Activated CD4-positive, alpha-beta T cell treated with anti-CD3 and anti-CD28 coated beads, Interleukin-2, Interleukin-6, amounts not matched to agents 100 ng/mL and 50 ng/mL, durations not matched to agents 16 hours and 8 hours (primary cell): ENCODE results near the gene HNRNPM.
"Not testable (repeated sequence)": the region's sequence is repeated elsewhere in the genome, so short reads cannot be mapped to it uniquely, and the experiment has no call there.

Source experiments
- DNase-seq: peaks from one replicate; pipeline ENCODE4 v3.0.0-alpha.2; 2020

HNRNPM gene

DNA sequence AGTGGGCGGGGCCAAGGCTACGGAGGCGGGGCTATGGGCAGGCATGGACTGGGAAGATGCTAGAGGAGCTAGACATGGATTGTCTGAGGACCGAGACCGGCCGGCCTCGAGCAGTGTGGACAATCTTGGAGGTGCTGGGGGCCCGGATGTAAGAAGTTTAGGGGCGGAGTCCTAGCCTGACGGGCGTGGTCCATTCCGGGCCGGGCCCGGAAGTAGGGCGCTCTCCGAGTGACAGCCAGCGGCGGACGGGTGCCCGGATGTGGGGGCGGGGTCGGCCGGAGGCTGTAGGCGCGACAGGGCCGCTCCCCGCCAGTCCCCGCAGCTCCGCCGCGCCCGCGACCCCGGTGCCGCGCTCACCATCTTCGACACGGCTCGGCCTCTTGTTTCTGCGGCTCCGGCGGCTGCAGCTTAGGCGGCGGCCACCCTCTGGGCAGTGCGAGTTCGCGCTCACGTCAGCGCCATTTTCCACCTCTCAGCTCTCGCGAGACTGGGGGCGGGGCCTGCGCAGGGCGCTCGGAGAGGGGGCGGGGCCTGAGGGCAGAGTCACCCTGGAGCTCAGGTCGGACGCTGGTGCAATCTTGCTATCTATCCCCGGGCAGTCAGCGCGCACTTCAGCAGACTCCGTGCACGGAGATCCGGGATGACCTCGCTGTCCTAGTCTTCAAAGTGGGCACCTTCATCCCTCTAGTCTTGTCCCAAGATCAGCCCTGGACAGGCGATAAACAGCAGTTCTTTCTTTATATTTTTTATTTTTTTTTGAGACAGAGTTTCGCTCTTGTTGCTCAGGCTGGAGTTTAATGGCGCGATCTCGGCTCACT is 69.1 kb downstream of the HNRNPM start, which contains the start of gene ZNF414:
Gene ZNF414 (minus strand): TSS at position 481 of the 818 bp plus-strand sequence. CDS start 121 bp downstream, at position 360.
- DNase-seq = peak; percentile 97

DNA sequence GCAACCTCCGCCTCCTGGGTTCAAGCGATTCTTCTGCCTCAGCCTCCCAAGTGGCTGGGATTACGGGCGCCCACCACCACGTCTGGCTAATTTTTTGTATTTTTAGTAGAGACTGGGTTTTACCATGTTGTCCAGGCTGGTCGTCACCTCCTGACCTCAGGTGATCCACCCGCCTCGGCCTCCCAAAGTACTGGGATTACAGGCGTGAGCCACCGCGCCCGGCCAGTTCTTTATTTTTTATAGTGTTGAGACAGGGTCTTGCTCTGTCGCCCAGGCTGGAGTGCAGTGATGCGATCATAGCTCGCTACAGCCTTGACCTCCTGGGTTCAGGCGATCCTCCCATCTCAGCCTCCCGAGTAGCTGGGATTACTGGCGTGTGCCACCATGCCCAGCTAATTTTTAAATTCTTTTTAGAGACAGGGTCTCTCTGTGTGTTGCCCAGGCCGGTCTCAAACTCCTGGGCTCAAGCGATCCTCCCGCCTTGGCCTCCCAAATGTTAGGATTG is 69.8 kb downstream of the HNRNPM start:
- DNase-seq = not testable (repeated sequence)

DNA sequence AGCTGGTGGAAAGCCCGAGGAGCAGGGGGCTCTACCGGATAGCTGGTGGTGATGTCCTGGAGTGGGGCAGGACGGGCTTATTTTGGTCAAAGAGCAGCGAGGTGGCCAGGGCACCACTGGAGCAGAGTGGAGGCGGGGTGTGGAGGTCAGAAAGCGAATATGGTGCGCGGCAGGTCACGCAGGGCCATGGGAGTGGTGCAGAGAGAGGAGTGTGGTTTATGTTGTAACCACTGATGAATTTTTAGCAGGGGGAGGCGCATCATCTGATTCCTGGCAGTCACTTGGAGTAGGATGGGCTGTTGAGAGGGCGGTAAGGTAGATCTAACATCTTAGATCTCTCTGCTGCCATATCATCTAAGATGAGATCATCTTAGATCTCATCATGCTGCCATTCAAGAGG is 70.5 kb downstream of the HNRNPM start:
- peak; percentile 54 for DNase-seq

DNA sequence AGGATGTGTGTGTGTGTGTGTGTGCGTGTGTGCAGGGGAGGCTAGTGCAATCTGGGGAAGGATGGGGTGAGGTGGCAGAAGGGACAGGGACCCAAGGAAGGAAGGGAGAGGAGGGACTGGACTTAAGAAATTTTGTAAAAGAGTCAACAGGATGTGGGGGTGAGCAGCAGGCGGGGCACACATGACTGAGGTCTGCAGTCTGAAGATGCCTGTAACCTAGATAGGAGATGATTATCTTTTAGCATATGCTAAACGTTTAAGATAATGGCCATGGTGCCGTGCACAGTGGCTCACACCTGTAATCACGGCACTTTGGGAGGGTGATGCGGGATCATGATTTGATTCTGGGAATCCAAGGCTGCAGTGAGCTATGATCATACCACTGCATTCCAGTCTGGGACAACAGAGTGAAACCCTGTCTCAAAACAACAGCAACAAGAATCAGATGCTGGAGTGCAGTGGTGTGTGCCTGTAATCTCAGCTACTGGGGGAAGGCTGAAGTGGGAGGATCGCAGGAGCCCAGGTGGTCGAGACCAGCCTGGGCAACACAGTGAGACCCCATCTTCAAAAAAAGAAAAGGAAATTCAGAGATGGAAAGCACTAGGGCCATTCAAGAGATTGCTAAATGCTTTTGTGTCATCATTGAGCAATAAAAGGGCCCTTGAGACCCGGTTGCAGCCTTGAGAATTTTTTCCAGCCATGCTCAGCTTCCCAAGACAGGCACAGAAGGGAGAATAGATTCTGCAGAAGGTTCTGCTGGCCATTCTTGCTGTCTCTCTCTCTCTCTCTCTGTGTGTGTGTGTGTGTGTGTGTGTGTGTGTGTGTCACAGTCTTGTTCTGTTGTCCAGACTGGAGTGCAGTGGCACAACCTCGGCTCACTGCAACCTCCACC is 73.0 kb downstream of the HNRNPM start:
- peak; percentile 40 for DNase-seq

DNA sequence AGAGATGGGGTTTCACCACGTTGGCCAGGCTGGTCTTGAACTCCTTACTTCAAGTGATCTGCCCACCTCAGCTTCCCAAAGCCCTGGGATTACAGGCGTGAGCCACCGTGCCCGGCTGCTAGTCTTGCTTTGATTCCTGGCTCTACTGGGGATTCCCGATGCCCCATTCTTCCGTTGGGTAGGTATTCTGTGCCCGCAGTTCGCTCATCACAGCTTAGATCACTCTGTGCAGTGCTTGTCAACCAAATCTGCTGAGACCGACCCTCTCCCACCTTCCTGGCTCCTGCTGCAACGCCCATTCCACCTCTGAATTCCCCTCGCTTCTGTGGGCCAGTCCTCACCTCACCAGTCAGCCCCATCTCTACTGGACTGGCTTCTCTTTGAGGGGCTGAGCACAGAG is 73.8 kb downstream of the HNRNPM start:
- DNase-seq = no peak

DNA sequence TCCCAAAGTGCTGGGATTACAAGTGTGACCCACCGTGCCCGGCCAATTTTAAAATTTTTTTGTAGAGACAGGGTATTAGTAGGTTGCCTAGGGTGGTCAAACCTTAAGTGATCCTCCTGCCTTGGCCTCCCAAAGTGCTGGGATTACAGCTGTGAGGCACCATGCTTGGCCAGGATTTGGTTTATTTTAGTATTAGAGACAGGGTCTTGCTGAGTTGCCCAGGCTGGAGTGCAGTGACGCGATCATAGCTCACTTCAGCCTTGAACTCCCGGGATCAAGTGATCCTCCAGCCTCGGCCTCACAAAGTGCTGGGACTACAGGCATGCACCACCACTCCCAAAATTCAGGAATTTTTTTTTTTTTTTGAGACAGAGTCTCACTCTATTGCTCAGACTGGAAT is 74.6 kb downstream of the HNRNPM start:
- DNase-seq = no peak

DNA sequence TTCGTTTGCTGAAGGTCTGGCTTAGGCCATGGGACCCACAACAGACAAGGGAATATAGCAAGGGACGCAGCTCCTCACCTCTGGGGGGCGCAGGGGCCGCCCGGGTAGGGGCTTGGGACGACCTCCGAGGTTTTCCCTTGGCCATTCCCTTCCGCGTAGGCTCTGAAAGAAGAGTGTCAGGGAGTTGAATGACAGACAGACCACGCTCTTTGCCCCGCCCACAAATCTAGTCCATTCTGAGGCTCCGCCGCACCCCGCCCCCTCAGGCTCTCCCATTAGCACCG is 80.6 kb downstream of the HNRNPM start:
- no peak for DNase-seq

DNA sequence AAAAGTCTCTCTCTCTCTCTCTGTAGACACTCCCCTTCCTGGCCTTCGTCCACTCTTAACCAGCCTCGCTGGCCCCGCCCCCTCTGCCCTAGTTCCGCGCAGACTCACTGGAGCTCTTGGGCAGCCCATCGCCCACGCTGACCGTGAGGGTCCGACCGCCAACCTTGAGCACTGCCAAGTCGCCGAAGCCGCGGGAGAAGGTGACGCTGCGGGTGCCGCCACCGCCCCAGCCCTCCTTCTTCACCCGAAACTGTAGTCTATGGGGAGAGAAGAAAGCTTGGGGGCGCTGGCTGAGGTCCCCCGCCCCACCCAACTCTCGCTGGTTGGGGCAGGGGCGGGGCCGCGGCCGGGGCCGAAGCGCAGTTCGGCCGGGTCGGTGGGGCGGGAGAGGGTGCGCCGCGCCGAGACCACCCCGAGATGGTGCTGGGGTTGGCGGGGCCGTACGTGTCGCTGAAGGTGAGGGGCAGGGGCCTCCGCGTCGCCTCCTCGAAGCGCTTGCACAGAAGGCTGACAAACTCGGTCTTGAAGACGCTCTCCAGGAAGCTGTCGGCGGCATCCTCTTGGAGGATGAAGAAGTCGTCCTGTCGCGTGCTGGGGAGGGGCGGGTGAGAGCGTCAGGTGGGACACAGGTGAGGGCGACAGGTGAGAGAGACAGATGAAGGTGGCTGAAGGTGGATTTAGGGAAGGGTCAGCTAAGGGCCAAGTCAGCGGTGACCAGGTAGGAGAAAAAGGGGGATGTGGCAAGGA is 81.7 kb downstream of the HNRNPM start:
- DNase-seq = no peak

DNA sequence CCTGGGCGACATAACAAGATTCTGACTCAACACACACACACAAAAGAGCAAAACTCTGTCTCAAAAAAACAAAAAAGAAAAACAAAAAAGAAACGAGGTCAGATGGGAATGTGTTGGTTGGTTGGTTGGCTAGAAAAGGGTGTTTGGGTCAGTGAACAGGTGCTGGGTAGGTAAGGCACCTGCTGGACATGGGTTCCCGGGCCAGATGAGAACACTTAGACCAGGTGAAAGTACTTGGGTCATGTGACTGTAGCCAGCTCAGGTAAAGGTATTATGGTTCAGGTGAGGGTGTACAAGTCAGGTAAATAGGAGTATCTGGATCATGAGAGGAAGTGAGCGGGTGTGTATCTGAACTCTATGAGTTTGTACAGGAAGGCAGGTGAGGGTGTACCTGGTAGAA is 83.7 kb downstream of the HNRNPM start:
- no peak for DNase-seq

DNA sequence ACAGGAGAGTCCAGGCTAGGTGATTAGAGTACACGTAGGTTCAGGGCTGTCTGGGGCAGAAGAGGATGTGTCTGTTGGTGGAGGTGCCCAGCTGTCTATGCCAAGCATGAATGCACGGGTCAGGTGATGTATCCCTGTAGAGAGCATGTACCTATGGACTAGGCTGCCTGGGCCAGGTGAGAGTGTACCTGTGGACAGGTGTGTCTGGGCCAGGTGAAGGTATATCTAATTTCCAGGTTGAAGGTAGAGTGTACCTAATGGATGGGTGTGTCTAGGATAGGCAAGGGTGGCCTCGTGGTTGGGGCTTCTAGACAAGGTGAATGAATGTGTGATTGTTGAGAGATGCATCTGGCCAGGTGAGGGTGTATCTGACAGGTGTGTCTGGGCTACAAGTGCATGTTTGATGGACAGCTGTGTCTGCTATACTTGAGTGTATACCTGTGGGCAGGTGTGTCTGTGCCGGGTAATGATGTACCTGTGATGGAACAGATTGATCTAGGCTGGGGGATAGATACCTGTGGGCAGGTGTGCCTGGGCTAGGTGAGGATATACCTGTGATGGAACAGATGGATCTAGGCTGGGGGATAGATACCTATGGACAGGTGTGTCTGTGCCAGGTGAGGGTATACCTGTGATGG is 84.7 kb downstream of the HNRNPM start:
- no peak for DNase-seq

DNA sequence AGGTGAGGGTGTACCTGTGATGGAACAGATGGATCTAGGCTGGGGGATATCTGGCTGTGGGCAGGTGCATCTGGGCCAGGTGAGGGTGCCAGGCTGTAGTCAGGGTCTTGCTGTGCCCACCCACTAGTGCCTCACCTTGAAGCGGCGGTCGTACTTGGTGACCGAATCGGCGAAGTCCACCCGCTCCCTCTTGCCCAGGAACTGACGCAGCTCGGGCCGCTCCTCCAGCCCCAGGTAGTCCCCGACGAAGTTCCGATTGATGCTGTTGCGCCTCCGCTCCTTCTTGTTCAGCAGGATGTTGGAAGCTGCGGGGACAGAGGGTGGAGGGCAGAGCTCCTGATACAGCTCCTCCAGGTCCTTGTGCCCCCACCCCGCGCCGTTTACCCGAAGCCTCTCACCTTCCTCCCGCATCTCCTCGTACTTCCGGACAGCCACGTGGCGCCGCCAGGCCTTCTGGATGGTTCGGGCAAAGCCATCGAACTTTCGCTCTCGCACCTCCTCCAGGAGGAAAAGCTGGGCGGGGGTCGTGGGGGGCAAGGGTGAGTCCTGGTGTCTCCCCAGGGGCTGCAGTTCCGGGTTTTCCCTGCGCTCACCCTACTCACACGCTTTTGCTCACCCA is 85.4 kb downstream of the HNRNPM start:
- no peak for DNase-seq

DNA sequence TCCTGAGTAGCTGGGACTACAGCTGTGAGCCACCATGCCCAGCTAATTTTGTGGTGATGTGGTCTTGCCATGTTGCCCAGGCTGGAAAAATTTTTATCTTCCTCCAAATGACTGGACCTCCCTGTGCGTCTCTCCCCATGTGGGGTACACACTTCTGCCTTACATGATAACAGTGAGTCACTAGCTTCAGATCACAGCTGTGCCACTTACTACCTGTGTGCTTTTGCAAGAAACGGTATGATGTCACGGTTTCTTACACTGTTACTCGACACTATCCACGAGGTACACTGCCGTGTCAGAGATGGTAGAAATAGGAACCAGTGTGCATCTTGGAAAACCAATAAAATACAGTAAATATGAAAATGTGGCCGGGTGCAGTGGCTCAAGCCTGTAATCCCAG is 86.7 kb downstream of the HNRNPM start:
- DNase-seq = no peak

DNA sequence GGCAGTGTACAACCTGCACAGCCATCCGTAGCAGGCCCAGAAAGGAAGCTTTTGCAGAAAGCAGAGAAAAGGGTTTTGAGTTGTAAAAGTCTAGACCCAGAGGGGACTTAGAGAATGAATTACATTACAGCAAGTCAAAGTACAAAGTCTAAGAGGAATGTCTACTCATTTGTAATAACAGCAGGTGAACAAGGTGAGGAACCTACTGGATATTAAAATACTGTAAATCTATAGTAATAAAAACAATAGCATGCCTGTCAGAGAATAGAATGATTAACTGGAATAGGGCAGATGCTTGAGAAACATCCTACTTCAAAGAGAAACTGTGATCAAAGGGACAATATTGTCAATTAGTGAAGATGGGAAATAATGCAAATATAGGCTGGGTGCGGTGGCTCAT is 87.5 kb downstream of the HNRNPM start:
- DNase-seq = no peak

DNA sequence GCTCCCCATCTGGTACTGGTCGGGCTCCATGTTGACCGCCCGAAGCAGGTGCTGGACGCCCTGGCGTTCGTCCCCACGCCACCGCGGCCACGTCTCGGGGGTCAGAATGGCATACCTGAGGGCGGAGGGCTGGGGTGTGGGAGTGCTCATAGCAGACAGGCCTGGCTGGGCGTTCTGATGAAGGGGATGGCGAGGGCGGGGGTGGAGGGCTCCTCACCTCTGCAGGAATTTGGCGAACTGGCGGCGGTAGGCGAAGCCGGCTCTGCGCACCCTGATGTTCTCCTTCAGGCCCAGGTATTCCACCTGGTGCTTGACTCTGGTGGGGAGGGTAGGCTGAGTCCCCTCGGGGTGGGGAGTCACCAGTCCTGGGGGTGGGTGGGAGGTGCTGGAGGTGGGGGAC is 91.5 kb downstream of the HNRNPM start:
- DNase-seq = no peak

DNA sequence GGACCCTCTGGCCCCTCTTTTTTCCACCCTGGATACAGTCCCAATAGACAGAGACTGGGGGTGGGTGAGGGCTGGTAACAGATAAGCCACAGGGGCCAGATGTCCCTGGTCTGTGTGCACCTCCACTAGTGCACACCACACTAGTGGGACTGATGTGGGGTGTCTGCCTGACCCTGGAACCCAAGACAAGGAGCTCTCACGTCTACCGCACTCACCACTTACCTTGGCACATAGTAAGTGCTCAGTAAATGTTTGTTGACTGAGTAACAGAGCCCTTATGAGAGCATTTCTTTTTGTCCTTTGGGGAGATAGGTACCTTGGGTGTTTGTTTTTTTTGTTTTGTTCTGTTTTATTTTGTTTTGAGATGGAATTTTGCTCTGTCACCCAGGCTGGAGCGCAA is 92.3 kb downstream of the HNRNPM start:
- DNase-seq = no peak
